Urinary bladder (tissue), 4 donors: ENCODE data around the gene PRG2. TPM values are rescaled to one million over a fixed set of nuclear protein-coding genes. Genes with fewer than 3 reads are reported as not detected.
"Not testable (repeated sequence)": the region's sequence is repeated elsewhere in the genome, so short reads cannot be mapped to it uniquely, and the experiment has no call there.

ENCODE experiments used
- DNase-seq: peaks from one replicate; pipeline ENCODE4 v3.0.0-alpha.2; 2015; ENCODE audit errors: extremely low spot score
- H3K27ac ChIP-seq: one replicate; pipeline ENCODE4 v1.5.1; 2013; ENCODE audit warnings: low read depth, mild to moderate bottlenecking, moderate library complexity
- H3K36me3 ChIP-seq: one replicate; pipeline ENCODE4 v1.6.1; 2013; ENCODE audit warnings: mild to moderate bottlenecking, moderate library complexity; ENCODE audit not compliant: insufficient read depth
- H3K4me1 ChIP-seq: one replicate; pipeline ENCODE4 v1.6.1; 2013; ENCODE audit warnings: mild to moderate bottlenecking, moderate library complexity; ENCODE audit not compliant: insufficient read depth
- H3K4me3 ChIP-seq: one replicate; pipeline ENCODE4 v1.5.1; 2013; ENCODE audit warnings: low read depth, low read length
- WGBS: extraction: QIAGEN DNeasy Blood & Tissue Kit; methylation state at CpG from one replicate; pipeline ENCODE4 v1.1.7; 2013; 5-methylcytosine and 5-hydroxymethylcytosine counted together
- polyA plus RNA-seq: library from polyadenylated mRNA; stranded (reverse); fragments of 200-250 nt; gene quantifications from one replicate; pipeline ENCODE4 v1.2.3, GENCODE V29; 2013
- total RNA-seq: library from RNA; depleted of rRNA; stranded (reverse); fragments of >200 nt; gene quantifications from one replicate; pipeline ENCODE4 v1.2.3, GENCODE V29; 2014
- donor health status: healthy with polysubstance abuse.
- donor health status: healthy.

Gene PRG2
- total and polyA plus RNA-seq, 2 donors, result 0.42 TPM; not detected in 1

DNA sequence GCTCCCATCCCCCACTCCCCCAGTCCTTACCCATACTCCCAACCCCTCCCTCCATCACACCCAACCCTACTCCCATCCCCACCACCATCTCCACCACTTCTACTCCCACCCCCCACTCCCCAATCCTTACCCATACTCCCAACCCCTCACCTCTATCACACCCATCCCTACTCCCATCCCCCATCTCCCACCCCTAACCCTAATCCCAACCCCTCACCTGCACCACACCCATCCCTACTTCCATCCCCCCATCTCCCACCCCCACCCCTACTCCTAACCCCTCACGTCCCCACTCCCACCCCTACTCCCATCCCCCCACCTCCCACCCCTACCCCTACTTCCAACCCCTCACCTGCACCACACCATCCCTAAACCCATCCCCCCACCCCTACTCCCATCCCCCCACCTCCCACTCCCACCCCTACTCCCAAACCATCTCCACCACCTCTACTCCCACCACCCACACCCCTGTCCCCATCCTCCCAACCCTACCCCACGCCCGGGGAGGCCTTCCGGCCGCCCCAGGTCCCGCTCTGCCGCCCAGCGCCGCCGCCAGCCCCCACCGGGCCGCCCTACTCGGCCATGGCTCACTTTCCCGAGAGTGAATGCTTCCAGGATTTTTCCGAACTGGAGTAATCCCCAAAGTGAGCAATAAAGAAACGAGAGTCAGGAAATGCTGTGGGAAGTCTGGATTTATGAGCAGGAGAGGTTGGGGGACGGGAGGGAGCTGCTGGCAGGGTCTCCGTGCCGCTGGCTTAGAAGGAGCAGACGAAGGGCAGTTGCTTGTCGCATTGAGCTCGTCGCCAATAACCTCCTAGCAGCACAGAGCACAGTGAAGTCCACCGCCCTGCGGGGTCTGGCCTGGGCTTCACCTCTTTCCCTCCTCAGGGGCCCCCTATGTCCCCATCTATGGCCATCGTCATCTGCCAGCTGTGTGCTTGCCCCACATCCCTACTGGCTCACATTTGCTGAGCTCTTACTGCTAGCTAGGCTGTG, 14.1 kb downstream of the PRG2 start:
- DNase-seq, result no peak
- H3K27ac ChIP-seq, result no peak overlapping the region
- H3K4me1 ChIP-seq, result no peaks in the 10 kb centered on the region
- 47% methylated on average over 26 of the region's 26 CpGs for WGBS
- no peaks in the 10 kb centered on the region for H3K36me3 ChIP-seq
- H3K4me3 ChIP-seq, result no peak overlapping the region

DNA sequence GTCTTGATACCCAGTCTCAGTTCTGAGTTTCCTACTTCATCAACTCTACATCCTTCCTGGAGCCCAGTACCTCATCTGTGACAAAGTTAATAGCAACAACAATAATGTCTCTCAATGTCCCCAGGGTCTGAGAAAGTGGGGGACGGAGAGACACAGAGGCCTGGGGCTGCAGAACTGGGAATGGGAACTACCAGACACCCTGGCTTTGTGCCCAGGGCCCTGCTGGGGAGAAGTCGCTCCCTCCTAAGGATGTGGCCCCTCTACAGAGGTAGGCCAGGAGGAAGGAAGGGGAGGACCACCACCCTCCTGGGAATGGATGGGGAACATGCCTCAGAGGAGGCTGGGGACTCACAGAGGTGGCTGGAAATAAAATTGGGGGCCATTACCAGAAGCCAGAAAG, 15.0 kb downstream of the PRG2 start:
- DNase-seq, result no peak
- no peaks in the 10 kb centered on the region for H3K4me1 ChIP-seq
- no peak overlapping the region for H3K4me3 ChIP-seq
- no peaks in the 10 kb centered on the region for H3K36me3 ChIP-seq
- no peak overlapping the region for H3K27ac ChIP-seq
- 73% methylated on average over 2 of the region's 2 CpGs for WGBS

DNA sequence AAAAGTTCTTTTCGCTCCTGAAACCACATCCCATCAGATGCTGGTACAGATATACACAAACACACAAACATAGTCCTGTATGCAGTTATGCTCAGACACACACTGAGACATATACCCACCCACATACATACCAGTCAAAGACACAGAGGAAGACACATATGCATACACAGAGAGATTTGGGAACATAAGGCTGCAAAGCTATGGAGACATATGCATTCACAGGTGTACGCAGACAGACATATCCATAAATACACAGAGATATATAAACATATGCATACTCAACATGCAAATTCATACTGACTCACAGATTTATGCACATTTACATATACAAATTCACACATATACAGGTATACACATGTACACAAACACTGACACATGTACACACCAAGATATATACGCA, 15.5 kb downstream of the PRG2 start:
- Histone ChIP-seq H3K4me1 (no peaks in the 10 kb centered on the region), H3K4me3 (no peak overlapping the region), H3K36me3 (no peaks in the 10 kb centered on the region), H3K27ac (no peak overlapping the region)
- WGBS, result 93% methylated on average over 3 of the region's 3 CpGs
- no peak for DNase-seq

DNA sequence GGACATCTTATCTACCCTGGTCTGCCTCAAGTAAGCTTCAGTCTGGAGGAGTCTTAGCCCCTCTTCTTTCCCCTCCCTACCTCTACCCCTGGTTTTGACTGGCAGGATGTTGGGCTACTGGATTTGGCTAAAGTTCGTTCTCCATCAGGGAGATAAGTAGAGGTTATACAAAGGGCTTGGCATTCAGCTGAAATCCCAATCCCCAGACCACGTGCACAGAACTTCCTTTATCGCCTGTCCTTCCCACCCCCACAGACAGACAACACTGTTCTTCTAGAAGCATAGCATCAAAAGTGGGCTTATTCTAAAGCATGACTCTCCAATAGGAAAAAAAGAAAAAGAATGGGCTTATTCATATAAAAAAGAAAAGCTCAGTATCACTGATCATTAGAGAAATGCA, 17.3 kb downstream of the PRG2 start:
- no peak for DNase-seq
- Histone ChIP-seq H3K36me3 (no peaks in the 10 kb centered on the region), H3K4me3 (no peak overlapping the region), H3K4me1 (no peaks in the 10 kb centered on the region), H3K27ac (no peak overlapping the region)
- WGBS, result 35% methylated on average over 3 of the region's 3 CpGs

DNA sequence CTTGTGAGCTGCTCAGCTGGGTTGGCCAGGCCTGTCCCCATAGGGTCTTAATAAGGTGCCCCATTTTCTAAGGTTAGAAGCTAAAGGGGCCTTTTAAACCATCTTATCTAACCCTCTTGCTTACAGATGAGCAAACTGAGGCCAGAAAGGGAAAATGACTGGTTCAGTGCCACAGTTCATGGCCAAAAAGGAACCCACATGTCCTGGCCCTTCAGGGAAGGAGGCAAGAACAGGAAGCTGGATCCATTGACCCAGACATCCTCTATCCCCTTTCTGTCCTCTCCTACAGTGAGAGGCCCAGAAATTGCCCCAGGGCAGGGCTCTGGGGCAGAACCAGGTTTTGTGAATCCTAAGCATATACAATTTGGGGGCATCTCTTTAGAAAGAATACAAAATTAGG, 19.5 kb downstream of the PRG2 start:
- no peak for DNase-seq
- H3K27ac ChIP-seq, result no peak overlapping the region

DNA sequence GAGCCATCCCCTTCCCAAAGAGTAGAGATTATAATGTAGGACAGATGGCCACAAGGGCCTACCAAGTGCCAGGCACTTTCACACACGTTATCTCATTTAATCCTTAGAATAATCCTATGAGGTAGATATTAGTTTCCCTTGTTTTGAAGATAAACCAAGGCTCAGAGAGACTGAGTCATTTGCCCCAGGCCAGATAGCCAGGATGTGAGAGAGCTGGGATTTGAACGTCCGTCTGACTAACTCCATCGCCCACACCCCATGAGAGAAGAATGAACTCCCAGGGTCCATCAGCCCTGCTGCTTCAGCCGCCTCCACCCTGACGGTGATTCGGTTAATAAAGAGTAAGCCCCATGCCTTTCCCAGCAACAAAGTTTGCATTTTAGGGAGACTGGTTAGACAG, 20.2 kb downstream of the PRG2 start:
- Histone ChIP-seq H3K4me3 (no peak overlapping the region), H3K4me1 (no peaks in the 10 kb centered on the region), H3K27ac (no peak overlapping the region), H3K36me3 (no peaks in the 10 kb centered on the region)
- DNase-seq, result no peak
- 81% methylated on average over 7 of the region's 7 CpGs for WGBS

More for the DNA sequence above, 19.5 kb downstream of the PRG2 start:
- Histone ChIP-seq H3K36me3 (no peaks in the 10 kb centered on the region), H3K4me1 (no peaks in the 10 kb centered on the region), H3K4me3 (no peak overlapping the region)

DNA sequence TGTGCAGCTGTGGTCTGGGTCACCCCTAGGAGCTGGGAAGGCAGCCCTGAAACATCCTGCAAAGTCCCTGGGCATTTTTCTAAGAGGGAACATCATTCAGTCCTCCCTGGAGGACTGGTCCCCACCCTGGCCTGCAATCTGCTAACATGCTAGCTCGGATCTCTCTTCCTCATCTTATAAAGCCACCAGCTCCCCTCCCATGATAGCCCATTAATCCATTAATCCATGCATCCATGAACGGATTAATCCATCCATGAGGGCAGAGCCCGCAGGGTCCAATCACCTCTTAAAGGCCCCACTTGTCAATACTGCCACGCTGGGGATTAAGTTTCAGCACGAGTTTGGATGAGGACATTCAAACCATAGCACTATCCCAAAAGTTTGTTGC, 21.6 kb downstream of the PRG2 start:
- Histone ChIP-seq H3K4me3 (no peak overlapping the region), H3K4me1 (no peaks in the 10 kb centered on the region), H3K36me3 (no peaks in the 10 kb centered on the region), H3K27ac (no peak overlapping the region)
- no peak for DNase-seq
- 71% methylated on average over 5 of the region's 5 CpGs for WGBS

DNA sequence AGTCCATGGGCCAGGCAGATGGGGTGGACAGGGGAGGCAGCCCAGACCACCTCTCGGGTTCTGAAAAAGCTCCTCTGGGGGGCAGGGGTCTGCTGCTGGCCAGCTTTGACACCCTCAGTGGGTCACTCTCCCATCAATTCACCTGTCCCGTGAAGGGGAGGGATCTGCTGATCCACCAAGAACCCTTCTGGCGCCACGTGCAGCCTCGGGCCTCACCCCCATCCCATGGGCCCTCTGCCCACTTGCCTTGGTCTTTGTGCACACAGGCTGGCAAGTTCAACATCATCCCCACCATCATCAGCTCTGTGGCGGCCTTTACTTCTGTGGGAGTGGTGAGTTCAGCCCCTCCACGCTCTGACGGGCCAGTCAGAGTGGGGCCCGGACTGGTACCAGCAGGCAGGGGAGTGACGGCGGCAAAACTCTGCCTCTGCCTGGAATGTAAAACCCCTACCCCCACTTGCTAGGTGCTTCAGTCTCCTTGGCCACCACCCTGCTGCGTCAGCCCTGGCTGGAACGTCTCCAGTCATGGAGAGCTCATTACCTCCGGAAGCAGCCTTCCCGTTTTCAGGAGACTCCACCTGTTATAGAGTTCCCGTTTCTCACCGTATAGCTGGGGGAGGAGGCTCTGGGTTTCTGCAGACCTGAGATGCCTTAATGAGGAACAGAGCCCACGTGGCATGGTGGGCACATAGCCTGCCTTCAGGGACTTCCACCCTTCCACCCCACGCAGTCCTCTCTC, 22.2 kb downstream of the PRG2 start:
- no peak overlapping the region for H3K4me3 ChIP-seq
- H3K4me1 ChIP-seq, result no peaks in the 10 kb centered on the region
- H3K27ac ChIP-seq, result no peak overlapping the region
- WGBS, result 74% methylated on average over 19 of the region's 19 CpGs
- DNase-seq, result no peak
- H3K36me3 ChIP-seq, result no peaks in the 10 kb centered on the region

DNA sequence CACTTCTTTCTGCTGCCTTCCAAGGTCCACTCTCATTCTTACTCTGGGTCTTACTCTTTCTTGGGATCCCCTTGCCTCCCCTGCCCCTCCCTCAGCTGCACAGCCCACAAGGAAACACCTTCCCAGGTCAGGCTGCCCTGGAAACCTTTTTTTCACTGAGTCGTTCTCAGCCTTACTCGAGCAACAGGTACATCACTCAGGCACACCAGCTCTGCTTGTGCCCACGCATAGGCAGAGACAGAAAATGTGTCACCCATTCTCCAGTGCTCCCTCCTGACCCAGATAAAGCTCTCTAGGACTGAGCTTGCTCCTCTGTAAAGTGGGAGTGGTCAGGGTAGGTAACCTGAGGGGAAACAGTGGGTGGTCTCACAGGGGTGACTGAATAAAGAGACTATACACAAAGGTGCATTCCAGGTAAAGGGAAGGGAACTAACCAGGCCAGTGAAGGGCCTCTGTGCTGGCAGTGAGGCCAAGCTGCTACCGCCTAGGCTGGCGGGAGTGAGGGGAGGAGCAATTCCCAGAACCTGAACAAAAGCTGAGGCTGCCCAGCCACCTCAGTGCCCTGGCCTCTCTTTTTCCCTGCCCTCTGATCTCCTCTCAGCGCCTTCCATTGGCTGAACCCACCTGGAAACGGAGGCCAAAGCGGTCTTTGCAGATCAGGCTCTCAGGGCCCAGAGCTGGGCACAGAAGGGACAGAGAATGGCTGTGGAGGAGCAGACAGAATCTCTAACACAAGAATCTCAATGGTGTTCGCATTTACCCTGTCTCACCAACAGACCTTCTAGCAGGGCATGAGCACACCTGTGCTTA, 25.4 kb downstream of the PRG2 start:
- WGBS, result 67% methylated on average over 9 of the region's 9 CpGs
- Histone ChIP-seq H3K4me3 (no peak overlapping the region), H3K36me3 (no peaks in the 10 kb centered on the region), H3K27ac (no peak overlapping the region), H3K4me1 (no peaks in the 10 kb centered on the region)
- no peak for DNase-seq

DNA sequence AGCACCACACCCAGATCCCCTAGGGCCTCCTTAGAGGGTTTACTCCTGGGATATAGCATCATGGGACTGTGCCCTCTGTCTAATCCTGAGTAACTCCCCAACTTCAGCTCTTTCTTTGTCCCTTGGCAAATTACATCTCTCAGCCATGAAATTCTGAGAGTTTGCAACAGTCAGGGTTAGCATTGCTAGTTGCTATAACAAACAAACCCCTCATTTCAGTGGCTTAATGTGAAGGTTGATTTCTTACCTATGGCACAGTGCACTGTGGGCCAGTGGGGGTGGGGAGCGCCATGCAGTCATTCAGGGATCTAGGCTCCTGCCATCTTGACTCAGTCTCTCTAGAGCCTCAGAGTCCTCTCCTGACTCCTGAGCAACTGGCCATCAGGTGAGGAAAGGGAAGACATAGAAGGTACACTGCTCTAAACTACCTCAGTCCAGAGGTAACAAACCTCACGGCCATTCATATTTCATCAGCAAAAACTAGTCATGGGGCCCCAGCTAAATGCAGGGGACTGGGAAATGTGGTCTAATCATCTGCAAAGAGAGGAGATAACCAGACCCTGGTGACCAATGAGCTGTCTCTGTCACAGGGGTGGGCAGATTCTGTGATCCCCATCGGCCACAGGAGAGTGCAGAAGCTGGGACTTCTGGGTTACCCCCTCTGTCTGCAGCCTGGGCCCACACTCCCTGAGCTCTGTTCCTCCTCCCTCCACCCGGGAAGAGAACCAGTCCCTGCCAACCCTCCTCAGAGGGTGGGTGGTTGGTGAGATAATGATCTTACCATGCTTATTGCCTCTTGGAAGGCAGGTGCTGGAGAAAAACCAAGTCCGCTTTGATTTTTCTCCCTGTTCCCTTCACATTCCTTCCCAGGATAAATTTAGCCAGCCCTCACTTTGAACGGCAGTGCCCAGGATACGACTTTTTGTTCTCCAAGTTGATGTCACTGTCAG, 27.0 kb downstream of the PRG2 start:
- WGBS, result 67% methylated on average over 7 of the region's 7 CpGs
- no peak for DNase-seq
- Histone ChIP-seq H3K27ac (no peak overlapping the region), H3K4me1 (no peaks in the 10 kb centered on the region), H3K36me3 (no peaks in the 10 kb centered on the region), H3K4me3 (no peak overlapping the region)

DNA sequence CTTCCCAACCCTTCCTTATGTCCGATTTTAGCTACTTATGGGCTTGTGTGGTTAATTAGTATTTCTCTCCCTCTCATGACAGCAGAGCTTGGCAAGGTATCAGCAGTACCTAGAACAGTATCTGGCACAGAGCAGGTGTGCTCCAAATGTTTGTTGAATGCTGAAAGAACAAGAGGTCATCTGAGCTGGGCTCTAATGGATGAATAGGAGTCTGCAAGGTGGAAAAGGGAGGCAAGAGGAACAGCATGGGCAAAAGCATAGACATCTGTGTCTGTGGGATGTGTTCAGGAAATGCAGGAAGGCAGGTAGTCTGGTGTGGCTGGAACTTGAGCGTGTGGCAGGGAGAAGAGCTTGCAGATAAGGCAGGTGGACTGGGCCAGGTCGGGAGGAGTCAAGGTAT, 28.5 kb downstream of the PRG2 start:
- DNase-seq, result no peak
- no peaks in the 10 kb centered on the region for H3K4me1 ChIP-seq
- H3K4me3 ChIP-seq, result no peak overlapping the region

DNA sequence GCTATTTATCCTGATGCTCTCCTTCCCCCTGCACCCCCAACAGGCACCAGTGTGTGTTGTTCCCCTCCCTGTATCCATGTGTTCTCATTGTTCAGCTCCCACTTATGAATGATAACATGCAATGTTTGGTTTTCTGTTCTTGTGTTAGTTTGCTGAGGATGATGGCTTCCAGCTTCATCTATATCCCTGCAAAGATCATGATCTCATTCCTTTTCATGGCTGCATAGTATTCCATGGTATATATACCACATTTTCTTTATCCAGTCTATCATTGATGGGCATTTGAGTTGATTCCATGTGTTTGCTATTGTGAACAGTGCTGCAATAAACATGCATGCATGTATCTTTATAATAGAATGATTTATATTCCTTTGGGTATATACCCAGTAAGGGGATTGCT, 29.0 kb downstream of the PRG2 start:
- H3K27ac ChIP-seq, H3K4me1 ChIP-seq, DNase-seq, H3K36me3 ChIP-seq, H3K4me3 ChIP-seq: not testable (repeated sequence)

More for the DNA sequence above, 28.5 kb downstream of the PRG2 start:
- 88% methylated on average over 3 of the region's 3 CpGs for WGBS
- H3K27ac ChIP-seq, result no peak overlapping the region
- no peaks in the 10 kb centered on the region for H3K36me3 ChIP-seq

DNA sequence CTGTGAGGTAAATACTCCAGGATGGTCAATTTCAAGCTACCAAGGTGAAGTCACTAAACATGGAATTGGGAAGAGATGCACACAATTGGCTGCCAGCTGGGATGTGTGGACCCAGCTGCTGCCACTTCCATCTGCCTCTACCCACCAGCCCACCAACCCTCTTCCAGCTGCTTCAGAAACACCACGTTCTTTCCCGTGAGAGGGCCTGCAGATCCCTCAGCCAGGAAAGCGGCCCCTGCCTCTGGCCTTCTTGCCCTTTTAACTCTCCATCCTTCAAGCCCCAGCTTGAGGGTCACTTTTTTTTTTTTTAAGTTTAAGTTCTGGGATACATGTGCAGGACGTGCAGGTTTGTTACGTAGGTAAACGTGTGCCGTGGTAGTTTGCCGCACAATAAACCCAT, 29.5 kb downstream of the PRG2 start:
- Histone ChIP-seq H3K27ac (no peak overlapping the region), H3K4me1 (no peaks in the 10 kb centered on the region), H3K36me3 (no peaks in the 10 kb centered on the region), H3K4me3 (no peak overlapping the region)
- WGBS, result 93% methylated on average over 8 of the region's 8 CpGs
- no peak for DNase-seq
